ENCODE data around the gene TRPV2. TPM values are rescaled to one million over a fixed set of nuclear protein-coding genes. Genes with fewer than 3 reads are reported as not detected.

The TRPV2 gene

DNA sequence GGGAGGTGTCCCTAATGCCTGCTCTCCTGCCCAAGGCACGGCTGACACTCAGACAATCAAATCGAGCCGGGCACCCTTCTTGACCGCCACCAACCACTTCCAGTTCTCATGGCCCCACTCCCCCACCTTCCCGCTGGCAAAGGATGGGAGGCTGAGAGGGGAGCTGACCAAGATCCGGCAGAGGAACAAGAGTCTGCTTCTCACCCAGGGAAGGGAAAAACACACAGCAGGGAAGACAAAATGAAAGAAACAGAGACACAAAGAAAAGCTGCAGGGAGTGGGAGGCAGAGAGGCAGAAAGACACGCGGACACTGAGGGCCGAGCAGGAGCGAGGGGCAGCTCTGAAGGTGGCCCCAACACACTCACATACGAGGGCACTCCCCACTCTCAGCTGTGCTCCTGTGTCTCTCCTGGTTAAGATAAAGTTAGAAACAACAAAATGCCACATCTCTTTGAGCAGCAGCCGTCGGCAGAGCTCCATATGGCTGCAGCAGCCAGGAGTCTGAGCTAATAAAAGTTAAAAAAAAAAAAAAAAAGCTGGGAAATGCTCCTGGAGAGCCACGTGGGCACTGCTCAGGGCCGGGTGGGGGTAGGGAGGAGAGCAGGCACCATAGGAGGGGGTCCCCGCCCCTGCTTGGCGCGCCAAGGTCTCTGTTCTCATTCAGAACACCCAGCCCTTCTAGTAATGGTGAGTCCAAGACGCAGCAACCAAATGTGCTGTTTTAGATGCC lies 69.2 kb downstream of the TRPV2 start:
- Histone ChIP-seq H4K8ac (ENCODE audit: low read depth, low read length) (no peak overlapping the region), H3K36me3 (ENCODE audit: control insufficient read depth, insufficient read depth, low read length) (no peaks in the 10 kb centered on the region), H2BK120ac (ENCODE audit: low read depth, low read length) (no peak overlapping the region), H3K4ac (ENCODE audit: low read depth, low read length) (no peak overlapping the region), H3K9ac (ENCODE audit: low read length) (peak overlapping the region; percentile 43), H2AK5ac (ENCODE audit: low read length) (no peak overlapping the region), H2BK15ac (replicated peaks; ENCODE audit: low read depth) (peak overlapping the region; percentile 1), H3K23ac (ENCODE audit: low read length) (peak overlapping the region; percentile 53), H3K79me1 (ENCODE audit: low read length) (no peaks in the 10 kb centered on the region), H3K18ac (ENCODE audit: low read length) (no peak overlapping the region), H3K4me1 (ENCODE audit: control insufficient read depth, low read depth, low read length) (peaks cover 13% of the 10 kb centered on the region), H3K4me3 (ENCODE audit: low read length) (peak overlapping the region; percentile 20), H3K79me2 (ENCODE audit: control insufficient read depth, insufficient read depth, low read length) (no peaks in the 10 kb centered on the region), H4K5ac (ENCODE audit: low read length) (peak overlapping the region; percentile 82), H3K27me3 (ENCODE audit: insufficient read depth, low read length, poor library complexity) (no peaks in the 10 kb centered on the region), H3K4me2 (ENCODE audit: low read length) (peak overlapping the region; percentile 57), H2BK5ac (ENCODE audit: low read length) (peak overlapping the region; percentile 80), H3K56ac (ENCODE audit: low read length) (peak overlapping the region; percentile 74), H3K27ac (ENCODE audit: low read depth, low read length) (no peak overlapping the region)
- peak; percentile 54 for DNase-seq
- no CpG with 5 or more reads among the region's 19 CpGs for WGBS (ENCODE audit: extremely low coverage, insufficient coverage, low lambda C conversion rate)

Small RNA genes within 50 kb of the gene (small RNA-seq; reads per million reads assigned to genes)
- gene SNORD49A (ENCODE audit: insufficient read depth), result not detected
- not detected for gene SNORD65 (ENCODE audit: insufficient read depth)
